Activated CD8-positive, alpha-beta memory T cell treated with anti-CD3 and anti-CD28 coated beads for 36 hours (primary cell): ENCODE data around the gene CCDC187. TPM values are rescaled to one million over a fixed set of nuclear protein-coding genes. Genes with fewer than 3 reads are reported as not detected.

Experiments used
- CTCF ChIA-PET: fragments of 350-600 bp; sonication (Branson Sonifier 250); formaldehyde crosslinking; loops from one replicate; lab custom pipeline; 2021; ENCODE audit warnings: antibody characterized with exemption; lab: Charles Lee
- POLR2A ChIA-PET: fragments of 350-600 bp; sonication (Branson Sonifier 250); formaldehyde crosslinking; loops from one replicate; lab custom pipeline; 2021; ENCODE audit warnings: antibody characterized with exemption; lab: Charles Lee
- total RNA-seq, 2 experiments: library from RNA; stranded (reverse); gene quantifications; one replicate each; pipeline ENCODE4 v1.2.3, GENCODE V29; 2021

Gene CCDC187
- total RNA-seq, 2 experiments from 2014 or later, result not detected

- ChIA-PET POLR2A (no interaction called here), CTCF (interaction anchor here (0.9 to 1.1 kb wide), 2 partner anchors 20 to 21 kb away, joined by 3 read pairs; no protein-coding TSS in a partner anchor)
Measured at GRCh38 chr9:136264441-136265405, 39.2 kb downstream of the CCDC187 start.

GRCh38 chr9:136264031-136264430, 39.9 kb downstream of the CCDC187 start:
- CTCF ChIA-PET, result interaction anchor here (0.9 to 1.1 kb wide), 2 partner anchors 20 kb away, joined by 3 read pairs; no protein-coding TSS in a partner anchor

GRCh38 chr9:136262671-136263178, 41.2 kb downstream of the CCDC187 start:
- CTCF ChIA-PET, result no interaction called here
- POLR2A ChIA-PET, result no interaction called here

More at GRCh38 chr9:136264031-136264430, 39.9 kb downstream of the CCDC187 start:
- POLR2A ChIA-PET, result no interaction called here

GRCh38 chr9:136261686-136262430, 42.0 kb downstream of the CCDC187 start:
- CTCF ChIA-PET, result no interaction called here
- POLR2A ChIA-PET, result no interaction called here

- POLR2A ChIA-PET, result no interaction called here
- CTCF ChIA-PET, result no interaction called here
Measured at GRCh38 chr9:136260936-136261472, 42.9 kb downstream of the CCDC187 start.

- POLR2A ChIA-PET, result no interaction called here
Measured at GRCh38 chr9:136260521-136260920, 43.4 kb downstream of the CCDC187 start.

GRCh38 chr9:136259836-136260235, 44.1 kb downstream of the CCDC187 start:
- ChIA-PET CTCF (no interaction called here), POLR2A (no interaction called here)

More at GRCh38 chr9:136260521-136260920, 43.4 kb downstream of the CCDC187 start:
- CTCF ChIA-PET, result no interaction called here

- ChIA-PET POLR2A (no interaction called here), CTCF (no interaction called here)
Measured at GRCh38 chr9:136259517-136259813, 44.4 kb downstream of the CCDC187 start.

GRCh38 chr9:136258786-136259516, 44.9 kb downstream of the CCDC187 start:
- ChIA-PET CTCF (no interaction called here), POLR2A (no interaction called here)

GRCh38 chr9:136258299-136258625, 45.6 kb downstream of the CCDC187 start:
- CTCF ChIA-PET, result no interaction called here
- POLR2A ChIA-PET, result no interaction called here

- CTCF ChIA-PET, result no interaction called here
Measured at GRCh38 chr9:136257381-136258298, 46.3 kb downstream of the CCDC187 start.

GRCh38 chr9:136255896-136256890, 47.7 kb downstream of the CCDC187 start:
- POLR2A ChIA-PET, result no interaction called here
- CTCF ChIA-PET, result interaction anchor here (1.0 kb wide), 1 partner anchor 11 kb away, joined by 3 read pairs; no protein-coding TSS in a partner anchor

More at GRCh38 chr9:136257381-136258298, 46.3 kb downstream of the CCDC187 start:
- POLR2A ChIA-PET, result no interaction called here

GRCh38 chr9:136255166-136255538, 48.7 kb downstream of the CCDC187 start:
- ChIA-PET POLR2A (no interaction called here), CTCF (no interaction called here)

GRCh38 chr9:136254381-136255165, 49.3 kb downstream of the CCDC187 start:
- ChIA-PET CTCF (no interaction called here), POLR2A (no interaction called here)

- ChIA-PET POLR2A (no interaction called here), CTCF (no interaction called here)
Measured at GRCh38 chr9:136253246-136254130, 50.4 kb downstream of the CCDC187 start.
